Endothelial cell of umbilical vein (primary cell): ENCODE results near the gene RPS6KA3. TPM values are rescaled to one million over a fixed set of nuclear protein-coding genes. Genes with fewer than 3 reads are reported as not detected.
"Not testable (repeated sequence)": the region's sequence is repeated elsewhere in the genome, so short reads cannot be mapped to it uniquely, and the experiment has no call there.

Source experiments
- BruUV-seq: library from RNA; stranded (reverse); fragments of 400-500 nt; replicated peaks from 2 replicates; lab custom pipeline; 2021; lab: Mats Ljungman, UMichigan
- CTCF ChIA-PET: fragments of 300-600, 350-600 bp; sonication (Branson Sonifier 250); formaldehyde crosslinking; loops from one replicate; lab custom pipeline; 2021; ENCODE audit warnings: antibody characterized with exemption, inconsistent platforms; lab: Charles Lee
- POLR2A ChIA-PET: fragments of 300-600, 350-600 bp; sonication (Branson Sonifier 250); formaldehyde crosslinking; loops from one replicate; lab custom pipeline; 2021; ENCODE audit warnings: antibody characterized with exemption, inconsistent platforms; lab: Charles Lee
- DNase-seq: peaks from one replicate; pipeline ENCODE4 v3.0.0-alpha.2; 2011; ENCODE audit warnings: low read depth, low spot score
- FAIRE-seq: peaks from 2 replicates; lab custom pipeline; 2011; peaks lifted over from hg19 to GRCh38; lab: Jason Lieb, UNC
- H2AFZ ChIP-seq: 2 replicates; pipeline ENCODE4 v1.6.0; 2012; ENCODE audit warnings: low read depth, low read length, control low read depth, inconsistent platforms
- H3K27ac ChIP-seq: 2 replicates; pipeline ENCODE4 v1.5.1; 2011; ENCODE audit warnings: low read depth, mild to moderate bottlenecking, control low read depth, low read length, moderate library complexity; ENCODE audit not compliant: insufficient read depth
- H3K27me3 ChIP-seq, 2 experiments: 2 replicates each; pipeline versions ENCODE4 v1.6.0 to v1.6.1; 2011; ENCODE audit warnings: low read length in 2 of 2, mixed read lengths in 1 of 2; ENCODE audit not compliant: control insufficient read depth in 2 of 2, insufficient read depth in 2 of 2
- H3K36me3 ChIP-seq, 2 experiments: 2 replicates in 1 of 2; 3 replicates in 1 of 2; pipeline ENCODE4 v1.5.1; 2011; ENCODE audit warnings: low read length in 2 of 2, mild to moderate bottlenecking in 1 of 2, moderate library complexity in 1 of 2; ENCODE audit not compliant: control insufficient read depth in 2 of 2, insufficient read depth in 2 of 2; ENCODE audit errors: extremely low read depth in 1 of 2
- H3K4me1 ChIP-seq: 3 replicates; pipeline ENCODE4 v1.5.1; 2011; ENCODE audit warnings: mild to moderate bottlenecking, low read length; ENCODE audit not compliant: control insufficient read depth, insufficient read depth; ENCODE audit errors: extremely low read depth
- H3K4me2 ChIP-seq: 2 replicates; pipeline ENCODE4 v1.6.1; 2011; ENCODE audit warnings: low read length, control low read depth, mixed read lengths; ENCODE audit not compliant: insufficient read depth
- H3K4me3 ChIP-seq, 3 experiments: fragments of 200-600 bp in 1 of 3; sonication (generic), shearing (Covaris generic) in 1 of 3; replicated peaks in 1 of 3; 2 replicates each; pipeline ENCODE4 v1.5.1; 2011 to 2016; ENCODE audit warnings: control low read depth in 3 of 3, low read length in 3 of 3, mild to moderate bottlenecking in 2 of 3, inconsistent platforms in 1 of 3, low read depth in 1 of 3, moderate library complexity in 1 of 3; ENCODE audit not compliant: insufficient read depth in 1 of 3
- H3K79me2 ChIP-seq: 2 replicates; pipeline ENCODE4 v1.6.0; 2012; ENCODE audit warnings: low read length, inconsistent platforms; ENCODE audit not compliant: control insufficient read depth, insufficient read depth
- H3K9ac ChIP-seq: replicated peaks from 2 replicates; pipeline ENCODE3; 2011; ENCODE audit warnings: low read length, control low read depth; ENCODE audit not compliant: insufficient read depth; ENCODE audit errors: extremely low read depth
- H3K9me1 ChIP-seq: replicated peaks from 3 replicates; pipeline ENCODE4 v1.6.0; 2011; ENCODE audit warnings: mild to moderate bottlenecking, low read length; ENCODE audit not compliant: control insufficient read depth, insufficient read depth; ENCODE audit errors: extremely low read depth
- H3K9me3 ChIP-seq: replicated peaks from 2 replicates; pipeline ENCODE4 v1.5.1; 2012; ENCODE audit warnings: low read length, inconsistent platforms; ENCODE audit not compliant: control insufficient read depth, insufficient read depth
- H4K20me1 ChIP-seq: replicated peaks from 2 replicates; pipeline ENCODE3; 2011; ENCODE audit warnings: mild to moderate bottlenecking, low read length; ENCODE audit not compliant: control insufficient read depth, insufficient read depth; ENCODE audit errors: extremely low read depth
- CTCF ChIP-seq, 2 donors: IDR thresholded peaks; 1 replicate in 1 of 2; 2 replicates in 1 of 2; pipeline ENCODE4 v1.5.1; 2011; ENCODE audit warnings: low read length in 2 of 2, mild to moderate bottlenecking in 2 of 2, moderate library complexity in 2 of 2, control low read depth in 1 of 2, inconsistent platforms in 1 of 2, low read depth in 1 of 2; ENCODE audit not compliant: insufficient read depth in 1 of 2; ENCODE audit errors: extremely low read depth in 1 of 2
- EZH2 ChIP-seq: IDR thresholded peaks from 2 replicates; pipeline ENCODE4 v1.6.1; 2012; ENCODE audit warnings: borderline replicate concordance, low read depth, mild to moderate bottlenecking, moderate library complexity, low read length, inconsistent platforms; ENCODE audit not compliant: severe bottlenecking
- FOS ChIP-seq: IDR thresholded peaks from 2 replicates; pipeline ENCODE4 v1.6.1; 2011; ENCODE audit warnings: mild to moderate bottlenecking, low read length, moderate library complexity, borderline replicate concordance; ENCODE audit not compliant: insufficient read depth
- JUN ChIP-seq: IDR thresholded peaks from 2 replicates; pipeline ENCODE4 v1.6.1; 2011; ENCODE audit warnings: borderline replicate concordance, low read depth; ENCODE audit not compliant: insufficient read length, insufficient read depth
- MYC ChIP-seq: IDR thresholded peaks from one replicate; pipeline ENCODE4 v1.6.1; 2011; ENCODE audit warnings: mild to moderate bottlenecking, low read depth, low read length
- POLR2AphosphoS5 ChIP-seq: IDR thresholded peaks from 2 replicates; pipeline ENCODE4 v1.6.1; 2012; ENCODE audit warnings: low read depth, mild to moderate bottlenecking, control low read depth, low read length, moderate library complexity; ENCODE audit not compliant: insufficient read depth
- dilution Hi-C: fragments of 300-500 bp; cut with MboI; formaldehyde crosslinking; loops from one replicate; pipeline ENCODE4 v1.15.0; 2019; ENCODE audit warnings: low sequenced_read_pairs; ENCODE audit not compliant: extremely low pct_ligation_motif_present
- intact Hi-C: fragments of 100-400 bp; cut with micrococcal nuclease; formaldehyde crosslinking; loops from one replicate; pipeline ENCODE4 v1.10.0; 2022
- polyA plus RNA-seq, 4 experiments: library from polyadenylated mRNA; depleted of rRNA in 3 of 4; stranded (reverse) in 3 of 4; unstranded in 1 of 4; fragments of >200 nt; gene quantifications; 2 replicates each; pipeline versions ENCODE4 v1.2.1 to v1.2.3, GENCODE V29; 2011 to 2012; ENCODE audit warnings: missing spikeins in 1 of 4
- total RNA-seq: library from RNA; stranded (reverse); gene quantifications from 2 replicates; pipeline ENCODE4 v1.2.3, GENCODE V29; 2021
- TF ChIP-seq, protein P1 (sequence below): IDR thresholded peaks from 2 replicates; pipeline ENCODE4 v1.6.1; 2011; ENCODE audit not compliant: insufficient read depth, insufficient read length

Gene RPS6KA3
- total and polyA plus RNA-seq, 2 donors (not counting 3 experiments of a cell fraction or from before 2014, with no cell fraction given) = 24.4 to 61.6 TPM

GRCh38 chrX:20251691-20252090 lies 15.0 kb downstream of the RPS6KA3 start:
- dilution Hi-C loops (no loop called here), intact Hi-C loops (no loop called here)
- FAIRE-seq (peak; percentile 64), DNase-seq (no peak)
- no peak overlapping the region for H2AFZ ChIP-seq
- no peak overlapping the region for H3K9ac ChIP-seq
- no peaks in the 10 kb centered on the region for H3K9me1 ChIP-seq
- H3K36me3 ChIP-seq = no peaks in the 10 kb centered on the region
- H4K20me1 ChIP-seq = no peaks in the 10 kb centered on the region
- H3K4me2 ChIP-seq = no peak overlapping the region
- ChIA-PET POLR2A (no interaction called here), CTCF (interaction anchor here (1.5 kb wide), 2 partner anchors 7 to 32 kb away, joined by 3 to 7 read pairs; no protein-coding TSS in a partner anchor)
- no peaks in the 10 kb centered on the region for H3K4me1 ChIP-seq
- BruUV-seq = no TSS peak
- TF ChIP-seq MYC = no peak
- no peak for TF ChIP-seq EZH2
- no peak for TF ChIP-seq POLR2AphosphoS5
- TF ChIP-seq CTCF (IDR thresholded peaks at IDR 0.05; ENCODE audit: extremely low read depth in 1 of 2, insufficient read depth in 1 of 2, low read depth in 1 of 2, low read length in 2 of 2) = no peak
- no peak for TF ChIP-seq JUN
- TF ChIP-seq, protein P1, sequence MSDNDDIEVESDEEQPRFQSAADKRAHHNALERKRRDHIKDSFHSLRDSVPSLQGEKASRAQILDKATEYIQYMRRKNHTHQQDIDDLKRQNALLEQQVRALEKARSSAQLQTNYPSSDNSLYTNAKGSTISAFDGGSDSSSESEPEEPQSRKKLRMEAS = no peak
- TF ChIP-seq FOS = no peak
- no peak overlapping the region for H3K4me3 ChIP-seq
- H3K9me3 ChIP-seq = no peaks in the 10 kb centered on the region
- peaks cover 6% of the 10 kb centered on the region for H3K79me2 ChIP-seq
- no peak overlapping the region for H3K27ac ChIP-seq
- no peaks in the 10 kb centered on the region for H3K27me3 ChIP-seq

- intact Hi-C loops, BruUV-seq, H3K4me3 ChIP-seq, H3K9me3 ChIP-seq, POLR2A ChIA-PET, H3K27ac ChIP-seq, H3K36me3 ChIP-seq, H4K20me1 ChIP-seq, H3K4me1 ChIP-seq, dilution Hi-C loops, H3K4me2 ChIP-seq, H3K79me2 ChIP-seq, H3K27me3 ChIP-seq, H3K9me1 ChIP-seq, H3K9ac ChIP-seq, DNase-seq, H2AFZ ChIP-seq, CTCF ChIA-PET: not testable (repeated sequence)
- peak; percentile 42 for FAIRE-seq
Measured at GRCh38 chrX:20250146-20250545, 16.6 kb downstream of the RPS6KA3 start.
